ENCODE results near the gene CAPN11. TPM values are rescaled to one million over a fixed set of nuclear protein-coding genes. Genes with fewer than 3 reads are reported as not detected.

Gene CAPN11
- total RNA-seq, 1 experiment from 2014 or later = not detected

- peaks cover 5% of the 10 kb centered on the region for H3K4me1 ChIP-seq (ENCODE audit: low read length)
- no peak overlapping the region for H3K27ac ChIP-seq (ENCODE audit: low read length)
- H3K9ac ChIP-seq (ENCODE audit: low read length) = no peak overlapping the region
- H3K27me3 ChIP-seq (ENCODE audit: low read length) = no peaks in the 10 kb centered on the region
- H3K36me3 ChIP-seq (ENCODE audit: insufficient read depth, low read length) = no peaks in the 10 kb centered on the region
- H2AFZ ChIP-seq (ENCODE audit: low read length) = no peak overlapping the region
- no peak overlapping the region for H3K4me3 ChIP-seq (ENCODE audit: low read length)
- no peak overlapping the region for H3K4me2 ChIP-seq (ENCODE audit: low read depth, low read length, poor library complexity, severe bottlenecking)
- H4K20me1 ChIP-seq (ENCODE audit: insufficient read depth, low read depth, low read length) = no peaks in the 10 kb centered on the region
- H3K9me3 ChIP-seq (ENCODE audit: low read length) = no peaks in the 10 kb centered on the region
- no peak for DNase-seq
- H3K9me2 ChIP-seq (replicated peaks; ENCODE audit: insufficient read depth, low read length) = no peaks in the 10 kb centered on the region
- H3K79me2 ChIP-seq (ENCODE audit: low read length) = no peaks in the 10 kb centered on the region
Observed at GRCh38 chr6:44167567-44167966, 8.9 kb downstream of the CAPN11 start.

GRCh38 chr6:44169154-44169553 lies 10.5 kb downstream of the CAPN11 start:
- H3K27ac ChIP-seq (ENCODE audit: low read length) = no peak overlapping the region
- H3K9me3 ChIP-seq (ENCODE audit: low read length) = no peaks in the 10 kb centered on the region
- no peak overlapping the region for H2AFZ ChIP-seq (ENCODE audit: low read length)
- H3K4me1 ChIP-seq (ENCODE audit: low read length) = peaks cover 5% of the 10 kb centered on the region
- no peaks in the 10 kb centered on the region for H3K36me3 ChIP-seq (ENCODE audit: insufficient read depth, low read length)
- H3K27me3 ChIP-seq (ENCODE audit: low read length) = no peaks in the 10 kb centered on the region
- DNase-seq = no peak
- H3K4me3 ChIP-seq (ENCODE audit: low read length) = no peak overlapping the region
- H4K20me1 ChIP-seq (ENCODE audit: insufficient read depth, low read depth, low read length) = no peaks in the 10 kb centered on the region
- no peaks in the 10 kb centered on the region for H3K79me2 ChIP-seq (ENCODE audit: low read length)
- H3K9me2 ChIP-seq (replicated peaks; ENCODE audit: insufficient read depth, low read length) = no peaks in the 10 kb centered on the region
- no peak overlapping the region for H3K4me2 ChIP-seq (ENCODE audit: low read depth, low read length, poor library complexity, severe bottlenecking)
- no peak overlapping the region for H3K9ac ChIP-seq (ENCODE audit: low read length)

- no peak overlapping the region for H3K4me3 ChIP-seq (ENCODE audit: low read length)
- H3K4me2 ChIP-seq (ENCODE audit: low read depth, low read length, poor library complexity, severe bottlenecking) = no peak overlapping the region
- H3K79me2 ChIP-seq (ENCODE audit: low read length) = no peaks in the 10 kb centered on the region
- H2AFZ ChIP-seq (ENCODE audit: low read length) = no peak overlapping the region
- H3K4me1 ChIP-seq (ENCODE audit: low read length) = peaks cover 5% of the 10 kb centered on the region
- no peak overlapping the region for H3K9ac ChIP-seq (ENCODE audit: low read length)
- no peaks in the 10 kb centered on the region for H3K9me3 ChIP-seq (ENCODE audit: low read length)
- no peaks in the 10 kb centered on the region for H3K9me2 ChIP-seq (replicated peaks; ENCODE audit: insufficient read depth, low read length)
- no peaks in the 10 kb centered on the region for H3K36me3 ChIP-seq (ENCODE audit: insufficient read depth, low read length)
- no peak for DNase-seq
- H3K27me3 ChIP-seq (ENCODE audit: low read length) = no peaks in the 10 kb centered on the region
- H4K20me1 ChIP-seq (ENCODE audit: insufficient read depth, low read depth, low read length) = no peaks in the 10 kb centered on the region
- no peak overlapping the region for H3K27ac ChIP-seq (ENCODE audit: low read length)
Observed at GRCh38 chr6:44169886-44170570, 11.4 kb downstream of the CAPN11 start.

GRCh38 chr6:44171899-44172546 lies 13.4 kb downstream of the CAPN11 start:
- no peaks in the 10 kb centered on the region for H4K20me1 ChIP-seq (ENCODE audit: insufficient read depth, low read depth, low read length)
- H3K27ac ChIP-seq (ENCODE audit: low read length) = no peak overlapping the region
- no peaks in the 10 kb centered on the region for H3K27me3 ChIP-seq (ENCODE audit: low read length)
- no peak overlapping the region for H3K4me2 ChIP-seq (ENCODE audit: low read depth, low read length, poor library complexity, severe bottlenecking)
- H3K9me3 ChIP-seq (ENCODE audit: low read length) = no peaks in the 10 kb centered on the region
- no peak overlapping the region for H3K4me3 ChIP-seq (ENCODE audit: low read length)
- H3K9me2 ChIP-seq (replicated peaks; ENCODE audit: insufficient read depth, low read length) = no peaks in the 10 kb centered on the region
- DNase-seq = no peak
- no peak overlapping the region for H3K9ac ChIP-seq (ENCODE audit: low read length)
- no peaks in the 10 kb centered on the region for H3K36me3 ChIP-seq (ENCODE audit: insufficient read depth, low read length)
- no peaks in the 10 kb centered on the region for H3K79me2 ChIP-seq (ENCODE audit: low read length)
- H2AFZ ChIP-seq (ENCODE audit: low read length) = no peak overlapping the region
- peaks cover 3% of the 10 kb centered on the region for H3K4me1 ChIP-seq (ENCODE audit: low read length)

GRCh38 chr6:44172731-44173500 lies 14.3 kb downstream of the CAPN11 start:
- Histone ChIP-seq H2AFZ (ENCODE audit: low read length) (no peak overlapping the region), H3K9ac (ENCODE audit: low read length) (no peak overlapping the region)

GRCh38 chr6:44176130-44176761 lies 17.6 kb downstream of the CAPN11 start:
- peak overlapping the region; percentile 23 for H3K9ac ChIP-seq (ENCODE audit: low read length)
- H3K36me3 ChIP-seq (ENCODE audit: insufficient read depth, low read length) = no peaks in the 10 kb centered on the region
- peaks cover 5% of the 10 kb centered on the region for H3K4me1 ChIP-seq (ENCODE audit: low read length)
- H3K27me3 ChIP-seq (ENCODE audit: low read length) = no peaks in the 10 kb centered on the region
- H3K4me3 ChIP-seq (ENCODE audit: low read length) = no peak overlapping the region; the same call in 1 of the 2 replicates
- no peaks in the 10 kb centered on the region for H3K9me3 ChIP-seq (ENCODE audit: low read length)
- no peaks in the 10 kb centered on the region for H4K20me1 ChIP-seq (ENCODE audit: insufficient read depth, low read depth, low read length)
- DNase-seq = no peak
- no peak overlapping the region for H2AFZ ChIP-seq (ENCODE audit: low read length)
- no peaks in the 10 kb centered on the region for H3K79me2 ChIP-seq (ENCODE audit: low read length)
- no peaks in the 10 kb centered on the region for H3K9me2 ChIP-seq (replicated peaks; ENCODE audit: insufficient read depth, low read length)
- peak overlapping the region; percentile 31 for H3K4me2 ChIP-seq (ENCODE audit: low read depth, low read length, poor library complexity, severe bottlenecking)
- H3K27ac ChIP-seq (ENCODE audit: low read length) = no peak overlapping the region

More at GRCh38 chr6:44172731-44173500, 14.3 kb downstream of the CAPN11 start:
- Histone ChIP-seq H3K4me2 (ENCODE audit: low read depth, low read length, poor library complexity, severe bottlenecking) (no peak overlapping the region), H3K27ac (ENCODE audit: low read length) (no peak overlapping the region), H3K36me3 (ENCODE audit: insufficient read depth, low read length) (no peaks in the 10 kb centered on the region), H3K9me3 (ENCODE audit: low read length) (no peaks in the 10 kb centered on the region), H3K4me3 (ENCODE audit: low read length) (no peak overlapping the region), H3K27me3 (ENCODE audit: low read length) (no peaks in the 10 kb centered on the region), H3K4me1 (ENCODE audit: low read length) (peaks cover 5% of the 10 kb centered on the region), H3K79me2 (ENCODE audit: low read length) (no peaks in the 10 kb centered on the region), H3K9me2 (replicated peaks; ENCODE audit: insufficient read depth, low read length) (no peaks in the 10 kb centered on the region), H4K20me1 (ENCODE audit: insufficient read depth, low read depth, low read length) (no peaks in the 10 kb centered on the region)
- peak; percentile 90 for DNase-seq

- Histone ChIP-seq H3K27me3 (ENCODE audit: low read length) (no peaks in the 10 kb centered on the region), H3K9ac (ENCODE audit: low read length) (peak overlapping the region; percentile 23), H4K20me1 (ENCODE audit: insufficient read depth, low read depth, low read length) (no peaks in the 10 kb centered on the region), H3K27ac (ENCODE audit: low read length) (no peak overlapping the region), H3K4me3 (ENCODE audit: low read length) (peak overlapping the region; percentile 54; the same call in 1 of the 2 replicates), H2AFZ (ENCODE audit: low read length) (no peak overlapping the region; the same call in 1 of the 2 replicates), H3K79me2 (ENCODE audit: low read length) (no peaks in the 10 kb centered on the region), H3K4me2 (ENCODE audit: low read depth, low read length, poor library complexity, severe bottlenecking) (peak overlapping the region; percentile 31), H3K4me1 (ENCODE audit: low read length) (peaks cover 5% of the 10 kb centered on the region), H3K36me3 (ENCODE audit: insufficient read depth, low read length) (no peaks in the 10 kb centered on the region), H3K9me2 (replicated peaks; ENCODE audit: insufficient read depth, low read length) (no peaks in the 10 kb centered on the region), H3K9me3 (ENCODE audit: low read length) (no peaks in the 10 kb centered on the region)
- peak; percentile 51 for DNase-seq
Observed at GRCh38 chr6:44176762-44177509, 18.3 kb downstream of the CAPN11 start.
